Measurements from ENCODE around the gene GALNT5.

GALNT5 gene

DNA sequence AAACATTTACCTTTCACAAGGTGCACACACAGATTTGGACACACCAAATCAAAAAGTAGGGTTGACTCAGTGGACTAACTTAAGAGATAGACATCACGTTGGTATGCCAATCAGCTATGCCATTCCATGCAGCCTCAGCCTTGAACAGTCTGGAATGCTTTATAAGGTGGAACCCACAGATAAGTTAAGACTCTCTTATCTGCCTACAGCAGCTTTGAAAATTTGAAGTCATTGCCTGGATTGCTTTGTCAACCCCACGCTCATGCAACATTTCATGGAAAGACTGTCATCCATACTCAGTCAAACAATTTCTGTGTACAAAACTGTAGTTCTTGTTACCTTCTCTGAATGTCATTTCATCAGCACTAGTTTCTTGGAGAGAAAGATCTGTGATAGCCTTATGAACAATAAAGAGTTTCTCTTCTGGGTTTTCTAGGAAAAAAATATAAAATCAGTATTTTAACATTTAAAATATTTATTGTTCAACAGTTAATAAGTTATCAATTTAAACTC lies 66.9 kb downstream of the GALNT5 start:
- Histone ChIP-seq H4K12ac (ENCODE audit: low read depth, low read length) (no peak overlapping the region), H4K8ac (ENCODE audit: low read depth, low read length) (no peak overlapping the region), H2AFZ (ENCODE audit: insufficient read depth, low read length, poor library complexity) (no peak overlapping the region), H3K9ac (ENCODE audit: low read length) (no peak overlapping the region), H3K4ac (ENCODE audit: low read depth, low read length) (no peak overlapping the region), H3K4me1 (ENCODE audit: control insufficient read depth in 1 of 2, insufficient read depth in 2 of 2, low read length in 2 of 2) (no peaks in the 10 kb centered on the region), H4K91ac (ENCODE audit: low read depth, low read length) (no peak overlapping the region), H2BK12ac (ENCODE audit: low read length) (no peak overlapping the region), H3K79me1 (ENCODE audit: low read length) (no peaks in the 10 kb centered on the region), H3K36me3 (ENCODE audit: control insufficient read depth in 1 of 2, insufficient read depth in 2 of 2, low read length in 2 of 2) (no peaks in the 10 kb centered on the region), H3K9me3 (ENCODE audit: insufficient read depth, low read depth, low read length) (no peaks in the 10 kb centered on the region), H2BK5ac (ENCODE audit: low read depth, low read length, poor library complexity) (no peak overlapping the region), H3K23ac (ENCODE audit: low read length) (no peak overlapping the region), H3K14ac (ENCODE audit: low read length) (no peak overlapping the region), H2BK120ac (ENCODE audit: insufficient read depth, low read length, poor library complexity) (no peak overlapping the region), H3K27ac (ENCODE audit: low read depth, low read length) (no peak overlapping the region), H3K4me2 (ENCODE audit: low read length) (no peak overlapping the region), H3K27me3 (ENCODE audit: insufficient read depth, low read length) (no peaks in the 10 kb centered on the region), H3K79me2 (ENCODE audit: control insufficient read depth, insufficient read depth, low read length, poor library complexity) (no peaks in the 10 kb centered on the region), H3K18ac (ENCODE audit: low read length) (no peak overlapping the region), H3K4me3 (ENCODE audit: low read depth, low read length) (no peak overlapping the region), H2AK5ac (ENCODE audit: low read length) (no peak overlapping the region)
- WGBS (ENCODE audit: extremely low coverage, insufficient coverage, insufficient read length), result no CpG with 5 or more reads among the region's 2 CpGs
- peak; percentile 86 to 94 for DNase-seq

DNA sequence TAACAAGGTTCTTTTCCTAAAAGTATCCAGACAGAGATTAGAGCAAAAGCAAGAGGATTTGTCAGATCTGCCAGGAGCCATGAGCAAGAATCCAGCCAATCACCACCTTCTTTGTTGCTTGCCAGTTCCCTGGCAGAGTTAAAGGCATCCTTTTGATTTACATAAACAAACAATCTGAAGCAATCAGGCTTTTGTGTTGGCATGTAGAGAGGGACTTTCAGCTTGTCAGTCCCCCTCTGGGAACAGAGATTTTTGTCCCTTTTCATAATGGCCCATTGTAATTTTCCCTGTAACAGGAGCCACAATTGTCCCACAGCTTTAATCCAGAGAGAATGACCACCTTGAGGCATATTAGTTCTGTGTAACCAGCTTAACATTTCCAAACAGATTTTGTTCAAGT lies 68.3 kb downstream of the GALNT5 start, which contains the start of gene ERMN:
Gene ERMN (minus strand): TSS at position 39 of the 400 bp plus-strand sequence. CDS start 182 bp downstream, outside the sequence.
- H4K8ac ChIP-seq (ENCODE audit: low read depth, low read length), result no peak within 1 kb of the TSS
- no peak within 1 kb of the TSS for H2BK12ac ChIP-seq (ENCODE audit: low read length)
- no peak within 1 kb of the TSS for H2BK120ac ChIP-seq (ENCODE audit: insufficient read depth, low read length, poor library complexity)
- H3K27ac ChIP-seq (ENCODE audit: low read depth, low read length), result no peak within 1 kb of the TSS
- H3K4me2 ChIP-seq (ENCODE audit: low read length), result no peak within 1 kb of the TSS
- H3K79me2 ChIP-seq (ENCODE audit: control insufficient read depth, insufficient read depth, low read length, poor library complexity), result no peaks in the 10 kb centered on the region
- H3K23ac ChIP-seq (ENCODE audit: low read length), result no peak within 1 kb of the TSS
- H3K4me1 ChIP-seq (ENCODE audit: control insufficient read depth in 1 of 2, insufficient read depth in 2 of 2, low read length in 2 of 2), result no peaks in the 10 kb centered on the region
- H4K91ac ChIP-seq (ENCODE audit: low read depth, low read length), result no peak within 1 kb of the TSS
- H3K36me3 ChIP-seq (ENCODE audit: control insufficient read depth in 1 of 2, insufficient read depth in 2 of 2, low read length in 2 of 2), result no peaks in the 10 kb centered on the region
- H3K9ac ChIP-seq (ENCODE audit: low read length), result no peak within 1 kb of the TSS
- no peak within 1 kb of the TSS for H3K14ac ChIP-seq (ENCODE audit: low read length)
- no peak within 1 kb of the TSS for H2BK5ac ChIP-seq (ENCODE audit: low read depth, low read length, poor library complexity)
- no peaks in the 10 kb centered on the region for H3K79me1 ChIP-seq (ENCODE audit: low read length)
- H3K4ac ChIP-seq (ENCODE audit: low read depth, low read length), result no peak within 1 kb of the TSS
- no peak within 1 kb of the TSS for H4K12ac ChIP-seq (ENCODE audit: low read depth, low read length)
- no peak within 1 kb of the TSS for H2AFZ ChIP-seq (ENCODE audit: insufficient read depth, low read length, poor library complexity)
- no peak within 1 kb of the TSS for H3K4me3 ChIP-seq (ENCODE audit: low read depth, low read length)
- H3K18ac ChIP-seq (ENCODE audit: low read length), result no peak within 1 kb of the TSS
- no peak within 1 kb of the TSS for H2AK5ac ChIP-seq (ENCODE audit: low read length)
- H3K27me3 ChIP-seq (ENCODE audit: insufficient read depth, low read length), result no peaks in the 10 kb centered on the region
- H3K9me3 ChIP-seq (ENCODE audit: insufficient read depth, low read depth, low read length), result no peaks in the 10 kb centered on the region
- no peak for DNase-seq

DNA sequence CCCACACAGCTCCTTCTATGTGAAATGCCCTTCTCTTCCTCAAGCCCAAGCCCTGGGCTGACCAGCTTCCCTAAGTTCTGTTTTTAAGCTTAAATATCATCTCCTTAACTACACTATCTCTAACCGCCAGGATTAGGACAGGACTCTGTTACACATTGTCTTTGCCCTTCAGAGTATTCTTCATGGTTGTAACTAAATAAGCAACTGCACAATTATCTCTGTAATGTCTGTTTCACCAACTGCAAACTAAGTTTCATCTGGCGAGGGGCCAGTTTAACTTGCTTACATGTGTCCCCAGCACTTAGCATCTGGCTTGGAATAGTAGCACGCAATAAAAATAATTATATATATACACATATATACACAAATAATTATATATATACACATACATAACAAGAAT lies 69.2 kb downstream of the GALNT5 start:
- H3K4me2 ChIP-seq (ENCODE audit: low read length), result no peak overlapping the region
- no peak overlapping the region for H2BK120ac ChIP-seq (ENCODE audit: insufficient read depth, low read length, poor library complexity)
- no peak for DNase-seq
- no peaks in the 10 kb centered on the region for H3K9me3 ChIP-seq (ENCODE audit: insufficient read depth, low read depth, low read length)
- H3K14ac ChIP-seq (ENCODE audit: low read length), result no peak overlapping the region
- no peak overlapping the region for H2BK5ac ChIP-seq (ENCODE audit: low read depth, low read length, poor library complexity)
- H3K79me1 ChIP-seq (ENCODE audit: low read length), result no peaks in the 10 kb centered on the region
- no peak overlapping the region for H4K12ac ChIP-seq (ENCODE audit: low read depth, low read length)
- H2AFZ ChIP-seq (ENCODE audit: insufficient read depth, low read length, poor library complexity), result no peak overlapping the region
- no peak overlapping the region for H3K4me3 ChIP-seq (ENCODE audit: low read depth, low read length)
- no peak overlapping the region for H3K23ac ChIP-seq (ENCODE audit: low read length)
- H4K8ac ChIP-seq (ENCODE audit: low read depth, low read length), result no peak overlapping the region
- no peak overlapping the region for H3K9ac ChIP-seq (ENCODE audit: low read length)
- no peak overlapping the region for H2BK12ac ChIP-seq (ENCODE audit: low read length)
- H3K4ac ChIP-seq (ENCODE audit: low read depth, low read length), result no peak overlapping the region
- H3K4me1 ChIP-seq (ENCODE audit: control insufficient read depth in 1 of 2, insufficient read depth in 2 of 2, low read length in 2 of 2), result no peaks in the 10 kb centered on the region
- H3K79me2 ChIP-seq (ENCODE audit: control insufficient read depth, insufficient read depth, low read length, poor library complexity), result no peaks in the 10 kb centered on the region
- no peak overlapping the region for H3K27ac ChIP-seq (ENCODE audit: low read depth, low read length)
- no peaks in the 10 kb centered on the region for H3K27me3 ChIP-seq (ENCODE audit: insufficient read depth, low read length)
- no peaks in the 10 kb centered on the region for H3K36me3 ChIP-seq (ENCODE audit: control insufficient read depth in 1 of 2, insufficient read depth in 2 of 2, low read length in 2 of 2)
- H4K91ac ChIP-seq (ENCODE audit: low read depth, low read length), result no peak overlapping the region
- H3K18ac ChIP-seq (ENCODE audit: low read length), result no peak overlapping the region
- no CpG with 5 or more reads among the region's 3 CpGs for WGBS (ENCODE audit: extremely low coverage, insufficient coverage, insufficient read length)
- H2AK5ac ChIP-seq (ENCODE audit: low read length), result no peak overlapping the region

DNA sequence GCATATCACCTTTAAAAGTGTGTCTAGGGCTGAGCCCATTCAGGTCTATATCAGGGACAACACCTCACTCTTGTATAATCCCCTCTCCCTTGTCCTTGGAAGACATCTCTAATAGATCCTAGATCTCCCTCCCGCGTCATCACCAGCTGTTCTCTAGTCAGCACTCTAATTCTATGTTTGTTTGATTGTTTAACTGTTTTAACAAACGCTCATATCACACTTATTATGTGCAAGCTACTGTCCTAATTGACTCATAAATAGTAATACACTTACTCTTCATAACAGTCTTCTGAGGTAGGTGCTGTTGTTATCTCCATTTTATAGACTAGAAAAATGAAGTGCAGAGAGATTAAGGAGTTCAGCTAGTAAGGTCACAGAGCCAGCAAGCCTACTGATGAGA lies 69.7 kb downstream of the GALNT5 start:
- Histone ChIP-seq H3K23ac (ENCODE audit: low read length) (no peak overlapping the region), H3K79me2 (ENCODE audit: control insufficient read depth, insufficient read depth, low read length, poor library complexity) (no peaks in the 10 kb centered on the region), H2AFZ (ENCODE audit: insufficient read depth, low read length, poor library complexity) (no peak overlapping the region), H3K4me2 (ENCODE audit: low read length) (no peak overlapping the region), H3K4me1 (ENCODE audit: control insufficient read depth in 1 of 2, insufficient read depth in 2 of 2, low read length in 2 of 2) (no peaks in the 10 kb centered on the region), H4K8ac (ENCODE audit: low read depth, low read length) (no peak overlapping the region), H2AK5ac (ENCODE audit: low read length) (no peak overlapping the region), H3K9ac (ENCODE audit: low read length) (no peak overlapping the region), H3K27ac (ENCODE audit: low read depth, low read length) (no peak overlapping the region), H2BK5ac (ENCODE audit: low read depth, low read length, poor library complexity) (no peak overlapping the region), H3K9me3 (ENCODE audit: insufficient read depth, low read depth, low read length) (no peaks in the 10 kb centered on the region), H4K91ac (ENCODE audit: low read depth, low read length) (no peak overlapping the region), H3K18ac (ENCODE audit: low read length) (no peak overlapping the region), H2BK12ac (ENCODE audit: low read length) (no peak overlapping the region), H3K27me3 (ENCODE audit: insufficient read depth, low read length) (no peaks in the 10 kb centered on the region), H3K36me3 (ENCODE audit: control insufficient read depth in 1 of 2, insufficient read depth in 2 of 2, low read length in 2 of 2) (no peaks in the 10 kb centered on the region), H3K14ac (ENCODE audit: low read length) (no peak overlapping the region), H2BK120ac (ENCODE audit: insufficient read depth, low read length, poor library complexity) (no peak overlapping the region), H3K4ac (ENCODE audit: low read depth, low read length) (no peak overlapping the region), H4K12ac (ENCODE audit: low read depth, low read length) (no peak overlapping the region), H3K79me1 (ENCODE audit: low read length) (no peaks in the 10 kb centered on the region), H3K4me3 (ENCODE audit: low read depth, low read length) (no peak overlapping the region)
- DNase-seq, result no peak
- no CpG with 5 or more reads among the region's 3 CpGs for WGBS (ENCODE audit: extremely low coverage, insufficient coverage, insufficient read length)
